Pancreas (tissue), 10 donors: ENCODE data around the gene TEF. TPM values are rescaled to one million over a fixed set of nuclear protein-coding genes. Genes with fewer than 3 reads are reported as not detected.
"Not testable (repeated sequence)": the region's sequence is repeated elsewhere in the genome, so short reads cannot be mapped to it uniquely, and the experiment has no call there.

Experiments
- ATAC-seq, 4 donors: fragments of 200-7000 bp; cut with Tn5 transposase; one replicate each; pipeline versions ENCODE4 v1.8.0 to v1.9.1; 2020; ENCODE audit warnings: mild to moderate bottlenecking in 4 of 4, moderate library complexity in 4 of 4
- DNase-seq, 6 donors: peaks; one replicate each; pipeline ENCODE4 v3.0.0-alpha.2; 2020
- FAIRE-seq: peaks from 2 replicates; lab custom pipeline; 2012; peaks lifted over from hg19 to GRCh38; lab: Jason Lieb, UNC
- H3K27ac ChIP-seq, 4 donors: fragments of 200-600 bp; sonication (generic); 1 replicate in 3 of 4; 2 replicates in 1 of 4; pipeline versions ENCODE4 v1.5.0 to v1.8.0; 2020
- H3K27me3 ChIP-seq, 4 donors: fragments of 200-600 bp; one replicate each; pipeline ENCODE4 v1.8.0; 2021
- H3K36me3 ChIP-seq, 3 donors: fragments of 200-600 bp; sonication (generic) in 1 of 3; one replicate each; pipeline versions ENCODE4 v1.5.0 to v1.8.0; 2020 to 2021
- H3K4me1 ChIP-seq, 3 donors: fragments of 200-600 bp; one replicate each; pipeline ENCODE4 v1.8.0; 2021
- H3K4me3 ChIP-seq, 4 donors: fragments of 200-600 bp; sonication (generic) in 2 of 4; one replicate each; pipeline versions ENCODE4 v1.5.0 to v1.8.0; 2020 to 2021
- H3K9me3 ChIP-seq, 4 donors: fragments of 200-600 bp; one replicate each; pipeline ENCODE4 v1.8.0; 2021
- CTCF ChIP-seq, 4 donors: fragments of 200-600 bp; sonication (generic) in 3 of 4; IDR thresholded peaks; one replicate each; pipeline versions ENCODE4 v1.5.0 to v1.8.0; 2021; ENCODE audit warnings: antibody characterized with exemption in 4 of 4
- WGBS, 2 donors: extraction: QIAGEN DNeasy Blood & Tissue Kit; methylation state at CpG; one replicate each; pipeline ENCODE4 v1.1.7; 2013; 5-methylcytosine and 5-hydroxymethylcytosine counted together
- intact Hi-C, 3 donors: fragments of 100-400 bp; cut with DNase I; formaldehyde crosslinking; loops; one replicate each; pipeline versions ENCODE4 v1.11.1 to v1.14.2; 2022
- polyA plus RNA-seq, 2 donors: library from polyadenylated mRNA; stranded (reverse); fragments of 200-250 nt; gene quantifications; one replicate each; pipeline ENCODE4 v1.2.3, GENCODE V29; 2013
- total RNA-seq, 6 donors: library from RNA; stranded (reverse); fragmentation: NEBNext Ultra II Directional in 4 of 6; extraction: Animal tissue kit (Norgen Biotek cat#: 25700) in 4 of 6; gene quantifications; one replicate each; pipeline versions ENCODE4 v1.2.1 to v1.2.4, GENCODE V29; 2021 to 2023
- donor health status: healthy with polysubstance abuse.
- donor health status: DM: no; HTN: no; CAD: no; lungs with moderate emphysema.
- donor health status: DM: no; HTN: no; CAD: no.
- donor health status: control.
- donor health status: control.
- donor health status: Bipolar disorder and iron deficiency.
- donor health status: DM: yes; HTN: yes; CAD: no.
- donor health status: DM: no; HTN: no; CAD: no.
- donor health status: DM: no; HTN: no; CAD: no.
- donor health status: DM: yes; HTN: yes; CAD: no.

Gene TEF
- total and polyA plus RNA-seq, 8 donors = 8.3 to 19.6 (median 17.6) TPM

GRCh38 chr22:41436322-41437113 is 54.8 kb downstream of the TEF start:
- FAIRE-seq = no peak

GRCh38 chr22:41437198-41437597 is 55.5 kb downstream of the TEF start:
- ATAC-seq = no peak

More at GRCh38 chr22:41436322-41437113, 54.8 kb downstream of the TEF start:
- TF ChIP-seq CTCF (IDR thresholded peaks at IDR 0.05) = no peak
- DNase-seq (no peak), ATAC-seq (no peak)
- H3K27ac ChIP-seq = no peak overlapping the region
- no peaks in the 10 kb centered on the region for H3K9me3 ChIP-seq
- H3K4me1 ChIP-seq = no peaks in the 10 kb centered on the region
- H3K36me3 ChIP-seq = peaks cover 4 to 30% (median 20%) of the 10 kb centered on the region in 3 donors
- WGBS, 2 donors = 82 to 87% methylated on average over 23 of the region's 23 CpGs
- no peaks in the 10 kb centered on the region for H3K27me3 ChIP-seq
- intact Hi-C loops = no loop called here
- no peak overlapping the region for H3K4me3 ChIP-seq

GRCh38 chr22:41440511-41440910 is 58.8 kb downstream of the TEF start:
- DNase-seq, H3K4me3 ChIP-seq, H3K9me3 ChIP-seq, ATAC-seq, FAIRE-seq, H3K27me3 ChIP-seq, intact Hi-C loops, H3K27ac ChIP-seq: not testable (repeated sequence)
- WGBS, 2 donors = 74 to 80% methylated on average over 5 of the region's 5 CpGs
- Histone ChIP-seq H3K36me3 (peaks cover 4 to 19% (median 14%) of the 10 kb centered on the region in 3 donors), H3K4me1 (peaks cover 0 to 17% (median 13%) of the 10 kb centered on the region in 3 donors)

More at GRCh38 chr22:41437198-41437597, 55.5 kb downstream of the TEF start:
- H3K4me3 ChIP-seq = no peak overlapping the region
- intact Hi-C loops = no loop called here
- H3K27ac ChIP-seq = no peak overlapping the region
- no peaks in the 10 kb centered on the region for H3K27me3 ChIP-seq
- no peak for TF ChIP-seq CTCF (IDR thresholded peaks at IDR 0.05)
- DNase-seq (no peak), FAIRE-seq (no peak)
- H3K36me3 ChIP-seq = peaks cover 4 to 30% (median 20%) of the 10 kb centered on the region in 3 donors
- peaks cover 0 to under 1% (median under 1%) of the 10 kb centered on the region in 3 donors for H3K4me1 ChIP-seq
- WGBS, 2 donors = 65 to 74% methylated on average over 7 of the region's 7 CpGs
- no peaks in the 10 kb centered on the region for H3K9me3 ChIP-seq

GRCh38 chr22:41442240-41442792 is 60.6 kb downstream of the TEF start:
- no peak overlapping the region for H3K27ac ChIP-seq
- FAIRE-seq = no peak
- H3K4me3 ChIP-seq = no peak overlapping the region
- H3K36me3 ChIP-seq = peaks cover 0 to 1% (median 0%) of the 10 kb centered on the region in 3 donors
- TF ChIP-seq CTCF (IDR thresholded peaks at IDR 0.05) = no peak
- ATAC-seq = no peak
- H3K4me1 ChIP-seq = peaks cover 0 to 17% (median 13%) of the 10 kb centered on the region in 3 donors
- H3K27me3 ChIP-seq = no peaks in the 10 kb centered on the region
- intact Hi-C loops = no loop called here
- DNase-seq = no peak
- H3K9me3 ChIP-seq = no peaks in the 10 kb centered on the region
- WGBS, 2 donors = 54 to 64% methylated on average over 2 of the region's 2 CpGs

DNA sequence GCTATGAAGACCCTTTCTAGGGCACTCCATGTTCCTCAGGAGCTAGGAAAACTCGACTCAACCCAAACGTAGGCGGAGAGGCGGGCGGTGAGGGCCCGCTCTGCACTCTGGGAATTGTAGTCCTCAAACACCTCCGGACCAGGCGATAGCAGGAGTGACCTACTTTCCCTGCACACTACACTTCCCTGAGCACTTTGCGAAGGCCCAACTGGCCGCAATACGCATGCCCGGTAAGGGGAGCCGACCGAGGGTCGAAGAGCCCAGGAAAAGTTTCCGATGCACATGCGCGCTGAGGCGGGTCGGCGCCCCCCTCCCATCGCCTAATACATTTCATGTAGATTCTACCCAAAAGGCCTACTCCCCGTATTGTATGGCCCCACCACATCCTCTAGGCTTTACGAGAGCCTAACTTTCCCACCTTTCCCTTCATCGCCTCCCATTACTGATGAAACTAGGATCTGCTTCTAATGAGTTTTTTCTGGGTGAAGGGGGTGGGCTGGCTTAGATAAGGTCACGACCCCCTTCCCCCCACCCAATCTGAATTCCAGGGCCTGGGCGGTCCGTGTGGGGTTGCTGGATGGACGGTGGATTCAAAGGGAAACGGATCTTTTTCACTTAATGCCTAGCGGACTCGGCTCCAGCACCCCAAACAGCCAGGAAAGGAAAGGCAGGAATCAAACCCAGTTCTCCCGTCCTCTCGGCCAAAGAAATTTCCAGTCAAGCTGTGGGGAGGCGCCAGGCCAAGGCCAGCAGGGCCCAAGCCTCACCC is 62.8 kb downstream of the TEF start:
- FAIRE-seq (peak; percentile 5), DNase-seq (peak; percentile 88 to 96 (median 93)), ATAC-seq (peak; percentile 55 to 73 (median 65))
- intact Hi-C loops = loop anchor here in 1 of 3 donors (5.0 kb wide), 1 partner anchor 37 kb away; no protein-coding TSS in a partner anchor
- Histone ChIP-seq H3K4me1 (peaks cover 5 to 17% (median 13%) of the 10 kb centered on the region in 3 donors), H3K36me3 (no peaks in the 10 kb centered on the region), H3K9me3 (no peaks in the 10 kb centered on the region), H3K4me3 (peak overlapping the region; percentile 65 to 98 (median 91)), H3K27me3 (no peaks in the 10 kb centered on the region), H3K27ac (peak overlapping the region; percentile 96 to 100 (median 99))
- no peak for TF ChIP-seq CTCF (IDR thresholded peaks at IDR 0.05)
- WGBS, 2 donors = 0 to 1% methylated on average over 35 of the region's 35 CpGs
